ENCODE measurements around the gene ROBO2.

Gene ROBO2

GRCh38 chr3:77655396-77655795, 615.5 kb downstream of the ROBO2 start:
- Mint-ChIP-seq H3K36me3 (ENCODE audit: low read depth) (no peaks in the 10 kb centered on the region), H3K4me1 (no peaks in the 10 kb centered on the region), H3K27me3 (no peaks in the 10 kb centered on the region), H3K27ac (no peak overlapping the region), H3K4me3 (no peak overlapping the region), H3K9me3 (peaks cover 21% of the 10 kb centered on the region)
- no peak for ATAC-seq
- no peak for DNase-seq

- Mint-ChIP-seq H3K9me3 (peaks cover 16% of the 10 kb centered on the region), H3K4me3 (no peak overlapping the region), H3K27ac (no peak overlapping the region), H3K27me3 (no peaks in the 10 kb centered on the region), H3K4me1 (no peaks in the 10 kb centered on the region), H3K36me3 (ENCODE audit: low read depth) (no peaks in the 10 kb centered on the region)
- DNase-seq = no peak
- ATAC-seq = no peak
Measured at GRCh38 chr3:77660718-77661117, 620.8 kb downstream of the ROBO2 start.

GRCh38 chr3:77667901-77668300, 628.0 kb downstream of the ROBO2 start:
- Mint-ChIP-seq H3K9me3 (peaks cover 22% of the 10 kb centered on the region), H3K36me3 (ENCODE audit: low read depth) (no peaks in the 10 kb centered on the region), H3K27me3 (no peaks in the 10 kb centered on the region), H3K4me3 (no peak overlapping the region), H3K4me1 (no peaks in the 10 kb centered on the region), H3K27ac (no peak overlapping the region)
- ATAC-seq (no peak), DNase-seq (no peak)

- ATAC-seq (no peak), DNase-seq (no peak)
- no peaks in the 10 kb centered on the region for H3K27me3 Mint-ChIP-seq
- H3K4me1 Mint-ChIP-seq = no peaks in the 10 kb centered on the region
- H3K27ac Mint-ChIP-seq = no peak overlapping the region
- H3K36me3 Mint-ChIP-seq (ENCODE audit: low read depth) = no peaks in the 10 kb centered on the region
- no peak overlapping the region for H3K4me3 Mint-ChIP-seq
- peaks cover 22% of the 10 kb centered on the region for H3K9me3 Mint-ChIP-seq
Measured at GRCh38 chr3:77668376-77668775, 628.5 kb downstream of the ROBO2 start.

GRCh38 chr3:77672016-77672415, 632.1 kb downstream of the ROBO2 start:
- no peak for ATAC-seq
- DNase-seq = no peak
- Mint-ChIP-seq H3K27ac (no peak overlapping the region), H3K27me3 (no peaks in the 10 kb centered on the region), H3K4me3 (no peak overlapping the region), H3K36me3 (ENCODE audit: low read depth) (no peaks in the 10 kb centered on the region), H3K9me3 (peaks cover 14% of the 10 kb centered on the region), H3K4me1 (no peaks in the 10 kb centered on the region)

- H3K4me3 Mint-ChIP-seq = no peak overlapping the region
- ATAC-seq = no peak
- H3K9me3 Mint-ChIP-seq = peaks cover 10% of the 10 kb centered on the region
Measured at GRCh38 chr3:77682162-77682561, 642.3 kb downstream of the ROBO2 start.

GRCh38 chr3:77684115-77684514, 644.2 kb downstream of the ROBO2 start:
- Mint-ChIP-seq H3K27ac (no peak overlapping the region), H3K4me1 (no peaks in the 10 kb centered on the region), H3K36me3 (ENCODE audit: low read depth) (no peaks in the 10 kb centered on the region), H3K27me3 (no peaks in the 10 kb centered on the region), H3K4me3 (no peak overlapping the region), H3K9me3 (peaks cover 14% of the 10 kb centered on the region)
- DNase-seq = no peak
- no peak for ATAC-seq

More at GRCh38 chr3:77682162-77682561, 642.3 kb downstream of the ROBO2 start:
- H3K36me3 Mint-ChIP-seq (ENCODE audit: low read depth) = no peaks in the 10 kb centered on the region
- no peak overlapping the region for H3K27ac Mint-ChIP-seq
- DNase-seq = no peak
- no peaks in the 10 kb centered on the region for H3K27me3 Mint-ChIP-seq
- no peaks in the 10 kb centered on the region for H3K4me1 Mint-ChIP-seq

- DNase-seq = no peak
- no peak overlapping the region for H3K4me3 Mint-ChIP-seq
- no peak overlapping the region for H3K27ac Mint-ChIP-seq
- H3K27me3 Mint-ChIP-seq = no peaks in the 10 kb centered on the region
- H3K4me1 Mint-ChIP-seq = no peaks in the 10 kb centered on the region
- ATAC-seq = no peak
- H3K9me3 Mint-ChIP-seq = peaks cover 17% of the 10 kb centered on the region
- H3K36me3 Mint-ChIP-seq (ENCODE audit: low read depth) = no peaks in the 10 kb centered on the region
Measured at GRCh38 chr3:77685713-77686112, 645.8 kb downstream of the ROBO2 start.

GRCh38 chr3:77686560-77686959, 646.7 kb downstream of the ROBO2 start:
- no peaks in the 10 kb centered on the region for H3K27me3 Mint-ChIP-seq
- ATAC-seq (no peak), DNase-seq (no peak)
- H3K27ac Mint-ChIP-seq = no peak overlapping the region
- H3K36me3 Mint-ChIP-seq (ENCODE audit: low read depth) = no peaks in the 10 kb centered on the region
- H3K4me1 Mint-ChIP-seq = no peaks in the 10 kb centered on the region
- peaks cover 19% of the 10 kb centered on the region for H3K9me3 Mint-ChIP-seq
- H3K4me3 Mint-ChIP-seq = no peak overlapping the region

GRCh38 chr3:77687545-77687944, 647.6 kb downstream of the ROBO2 start:
- DNase-seq = no peak
- H3K9me3 Mint-ChIP-seq = peaks cover 21% of the 10 kb centered on the region
- H3K36me3 Mint-ChIP-seq (ENCODE audit: low read depth) = no peaks in the 10 kb centered on the region
- no peak overlapping the region for H3K4me3 Mint-ChIP-seq
- no peak for ATAC-seq
- H3K27me3 Mint-ChIP-seq = no peaks in the 10 kb centered on the region
- no peaks in the 10 kb centered on the region for H3K4me1 Mint-ChIP-seq
- H3K27ac Mint-ChIP-seq = no peak overlapping the region

- Mint-ChIP-seq H3K9me3 (peaks cover 29% of the 10 kb centered on the region), H3K4me3 (no peak overlapping the region), H3K27ac (no peak overlapping the region), H3K27me3 (no peaks in the 10 kb centered on the region), H3K4me1 (no peaks in the 10 kb centered on the region), H3K36me3 (ENCODE audit: low read depth) (no peaks in the 10 kb centered on the region)
- no peak for ATAC-seq
- no peak for DNase-seq
Measured at GRCh38 chr3:77690284-77690845, 650.5 kb downstream of the ROBO2 start.

- H3K4me3 Mint-ChIP-seq = no peak overlapping the region
- no peak overlapping the region for H3K27ac Mint-ChIP-seq
- H3K9me3 Mint-ChIP-seq = peaks cover 39% of the 10 kb centered on the region
- H3K4me1 Mint-ChIP-seq = no peaks in the 10 kb centered on the region
- DNase-seq = no peak
- ATAC-seq = no peak
- H3K36me3 Mint-ChIP-seq (ENCODE audit: low read depth) = no peaks in the 10 kb centered on the region
- H3K27me3 Mint-ChIP-seq = no peaks in the 10 kb centered on the region
Measured at GRCh38 chr3:77693147-77693546, 653.2 kb downstream of the ROBO2 start.

- no peaks in the 10 kb centered on the region for H3K27me3 Mint-ChIP-seq
- no peak for ATAC-seq
- no peak overlapping the region for H3K27ac Mint-ChIP-seq
Measured at GRCh38 chr3:77699125-77699691, 659.3 kb downstream of the ROBO2 start.

More at GRCh38 chr3:77699125-77699691, 659.3 kb downstream of the ROBO2 start:
- Mint-ChIP-seq H3K9me3 (peaks cover 14% of the 10 kb centered on the region), H3K36me3 (ENCODE audit: low read depth) (no peaks in the 10 kb centered on the region), H3K4me3 (no peak overlapping the region), H3K4me1 (no peaks in the 10 kb centered on the region)
- DNase-seq = no peak

Measured in activated naive CD8-positive, alpha-beta T cell treated with anti-CD3 and anti-CD28 coated beads, Interleukin-2, amount 50 U/mL, for 24 hours (primary cell).